ENCODE measurements around the gene RCBTB1. TPM values are rescaled to one million over a fixed set of nuclear protein-coding genes. Genes with fewer than 3 reads are reported as not detected.

Gene RCBTB1
- polyA plus RNA-seq, 1 donor = 17.4 TPM

DNA sequence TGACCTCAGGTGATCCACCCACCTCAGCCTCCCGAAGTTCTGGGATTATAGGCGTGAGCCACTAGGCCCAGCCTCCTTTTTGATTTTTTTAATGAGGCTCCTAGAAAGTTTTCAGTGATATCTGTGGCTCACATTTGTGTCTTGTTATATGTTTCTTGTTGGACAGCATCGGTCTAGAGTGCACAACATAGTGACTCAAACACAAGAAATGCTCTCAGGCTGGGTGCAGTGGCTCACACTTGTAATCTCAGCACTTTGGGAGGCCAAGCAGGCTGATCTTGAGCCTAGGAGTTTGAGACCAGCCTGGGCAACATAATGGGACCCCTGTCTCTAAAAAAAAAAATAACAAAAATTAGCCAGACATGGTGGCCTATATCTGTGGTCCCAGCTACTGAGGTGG, 81.4 kb downstream of the RCBTB1 start:
- no peak for DNase-seq

DNA sequence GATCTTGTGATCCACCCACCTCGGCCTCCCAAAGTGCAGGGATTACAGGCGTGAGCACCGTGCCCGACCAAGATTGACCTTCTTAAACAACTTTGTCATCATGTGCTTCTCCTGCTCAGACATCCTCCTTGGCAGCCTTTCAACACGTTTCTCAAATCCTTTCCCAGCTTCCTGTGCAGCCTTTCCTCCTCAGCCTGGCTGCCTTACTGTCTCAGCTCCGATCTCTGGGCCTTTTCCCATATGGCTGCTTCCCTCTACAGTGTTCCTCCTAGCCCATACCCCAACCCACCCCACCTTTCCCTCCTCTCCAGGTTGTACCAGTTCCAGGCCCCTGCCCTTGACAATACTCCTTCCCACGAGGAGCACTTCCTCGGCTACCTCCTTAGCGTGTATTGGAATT, 82.4 kb downstream of the RCBTB1 start:
- no peak for DNase-seq

DNA sequence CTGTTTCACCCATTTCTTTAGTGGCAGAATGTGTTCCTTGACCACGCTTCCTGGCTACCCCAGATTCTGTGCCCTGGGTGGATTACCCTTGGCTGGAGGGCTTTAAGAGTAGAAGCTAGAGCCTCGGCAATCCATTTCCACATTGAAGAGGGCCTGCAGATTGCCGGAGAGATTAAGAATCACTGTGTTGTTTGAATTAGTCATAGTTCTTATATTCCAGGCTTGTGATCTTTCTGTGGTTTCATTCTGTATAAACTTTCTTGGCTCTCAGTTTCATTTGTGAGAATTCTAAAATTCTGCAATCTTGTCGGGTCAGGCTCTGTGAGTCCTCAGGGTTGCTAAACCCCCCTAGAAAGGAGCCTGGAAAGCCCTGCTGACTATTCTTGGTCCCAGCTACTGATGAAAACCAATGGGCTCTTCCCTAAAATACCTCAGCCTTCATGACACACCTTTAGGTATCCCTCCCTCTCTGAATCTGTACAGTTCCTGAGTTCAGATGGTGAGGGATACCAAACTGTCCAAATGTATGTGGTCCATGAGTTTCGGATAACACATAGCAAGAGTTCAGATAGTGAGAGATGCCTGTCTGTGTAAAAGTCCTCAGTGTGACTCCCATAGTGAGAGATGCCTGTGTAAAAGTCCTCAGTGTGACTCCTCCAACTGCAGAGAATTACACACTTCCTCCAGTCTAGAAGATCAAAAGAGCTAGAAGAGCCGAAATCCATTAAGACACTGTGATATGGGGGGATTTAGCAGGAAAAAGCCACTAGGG, 85.3 kb downstream of the RCBTB1 start:
- no peak for DNase-seq

DNA sequence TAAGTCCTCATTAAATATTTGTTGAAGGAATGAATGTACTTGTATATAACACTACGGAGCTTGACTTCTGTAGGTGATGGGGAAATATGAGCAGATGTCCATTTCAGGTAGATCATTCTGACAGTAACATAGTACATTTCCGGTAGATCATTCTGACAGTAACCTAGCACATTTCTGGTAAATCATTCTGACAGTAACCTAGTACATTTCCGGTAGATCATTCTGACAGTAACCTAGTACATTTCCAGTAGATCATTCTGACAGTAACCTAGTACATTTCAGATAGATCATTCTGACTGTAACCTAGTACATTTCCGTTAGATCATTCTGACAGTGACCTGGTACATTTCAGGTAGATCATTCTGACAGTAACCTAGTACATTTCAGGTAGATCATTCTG, 87.2 kb downstream of the RCBTB1 start:
- no peak for DNase-seq

DNA sequence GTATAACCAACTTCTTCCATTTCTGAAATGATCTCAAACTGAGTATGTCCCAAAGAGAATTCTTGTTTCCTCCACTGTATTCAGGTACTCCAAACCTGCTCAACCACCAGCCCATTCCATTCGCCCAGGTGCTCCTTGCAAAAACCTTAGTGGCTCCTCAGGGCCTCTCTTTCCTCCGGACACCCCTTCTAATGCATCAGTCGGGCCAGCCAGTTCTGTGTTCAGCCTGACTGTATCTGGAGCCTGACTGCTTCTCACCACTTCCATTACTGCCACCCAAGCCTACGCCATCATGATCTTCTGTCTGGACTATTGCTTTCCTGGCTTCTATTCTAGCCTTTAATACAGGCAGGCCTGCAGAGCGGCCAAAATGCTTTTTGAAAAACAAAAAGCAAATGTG, 88.1 kb downstream of the RCBTB1 start:
- no peak for DNase-seq

DNA sequence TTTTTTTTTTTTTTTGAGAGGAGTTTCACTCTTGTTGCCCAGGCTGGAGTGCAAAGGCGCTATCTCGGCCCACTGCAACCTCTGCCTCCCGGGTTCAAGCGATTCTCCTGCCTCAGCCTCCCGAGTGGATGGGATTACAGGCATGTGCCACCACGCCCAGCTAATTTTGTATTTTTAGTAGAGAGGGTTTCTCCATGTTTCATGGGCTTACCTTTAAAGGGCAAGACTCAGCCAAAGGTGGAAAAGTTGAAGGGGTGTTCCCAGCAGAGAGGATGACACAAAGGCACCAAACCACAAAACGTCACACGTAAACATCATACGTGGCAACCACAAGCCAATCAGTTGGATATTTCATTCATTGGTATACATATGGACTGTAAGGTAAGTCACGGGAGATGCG, 88.5 kb downstream of the RCBTB1 start:
- peak; percentile 5 for DNase-seq

DNA sequence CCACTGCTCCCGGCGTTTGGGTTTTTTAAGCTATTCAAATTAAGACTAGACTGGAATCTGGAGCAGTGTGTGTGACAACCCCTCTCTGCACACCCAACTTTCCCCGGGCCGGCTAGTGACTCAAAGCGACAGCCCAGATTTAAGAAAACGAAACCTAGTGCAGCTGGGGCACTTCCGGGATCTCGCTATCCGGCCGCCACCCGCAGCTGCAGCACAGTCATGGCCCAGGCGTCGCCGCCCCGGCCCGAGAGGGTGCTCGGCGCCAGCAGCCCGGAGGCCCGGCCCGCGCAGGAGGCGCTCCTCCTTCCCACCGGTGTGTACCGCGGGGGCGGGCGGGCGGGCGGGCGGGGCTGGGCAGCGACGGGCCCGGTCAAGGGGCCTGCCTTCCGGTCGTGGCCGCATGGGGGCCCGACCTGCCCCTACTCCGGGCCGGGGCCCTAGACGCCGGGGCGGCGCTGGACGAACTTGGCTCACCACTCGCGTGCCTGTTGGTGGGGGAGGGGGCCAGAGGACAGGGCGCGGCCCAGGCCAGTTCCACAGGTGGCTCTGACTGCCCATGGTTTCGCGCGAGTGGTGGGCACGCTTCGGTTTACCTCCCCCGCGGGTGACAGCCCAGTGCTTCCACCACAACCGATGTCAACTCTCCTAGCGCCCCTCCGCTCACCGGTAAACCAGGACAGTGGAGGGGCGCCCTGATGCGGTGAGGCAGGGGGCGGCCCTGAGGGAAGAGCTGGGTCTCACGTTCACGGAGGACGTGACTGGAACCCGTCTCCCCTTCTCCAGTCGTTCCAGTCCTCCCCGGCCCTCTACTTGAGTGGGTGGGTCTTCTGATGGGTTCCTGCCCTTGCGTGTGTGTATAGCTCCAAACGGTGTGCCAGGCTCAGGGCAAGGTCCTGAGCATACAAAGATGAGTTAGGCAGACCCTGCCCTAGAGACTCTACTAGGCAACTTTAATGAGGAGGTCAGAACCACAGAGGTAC, 89.3 kb downstream of the RCBTB1 start, which contains the start of gene PHF11:
PHF11 (plus strand) TSS at position 171 of the 980 bp plus-strand sequence; CDS start at position 220, 49 bp downstream.
- peak; percentile 71 for DNase-seq

DNA sequence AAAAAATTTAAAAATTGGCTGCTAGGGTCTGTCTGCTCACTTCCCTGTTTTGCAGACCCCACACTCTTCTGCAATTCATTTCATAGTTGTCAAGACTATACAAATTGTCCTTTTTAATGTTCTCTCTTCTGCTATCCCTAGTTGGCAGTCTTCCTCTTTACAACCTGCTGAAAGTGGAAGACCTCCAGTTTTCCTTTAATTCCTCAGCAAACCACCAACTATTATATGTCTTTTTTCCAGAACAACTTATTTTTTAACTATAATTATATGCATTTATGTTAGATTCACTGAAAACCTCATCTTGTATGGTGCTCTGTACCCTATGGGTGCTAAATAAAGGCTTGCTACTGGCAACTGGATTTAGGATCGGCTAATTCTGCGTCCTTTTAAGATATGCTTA, 90.7 kb downstream of the RCBTB1 start:
- peak; percentile 6 for DNase-seq

DNA sequence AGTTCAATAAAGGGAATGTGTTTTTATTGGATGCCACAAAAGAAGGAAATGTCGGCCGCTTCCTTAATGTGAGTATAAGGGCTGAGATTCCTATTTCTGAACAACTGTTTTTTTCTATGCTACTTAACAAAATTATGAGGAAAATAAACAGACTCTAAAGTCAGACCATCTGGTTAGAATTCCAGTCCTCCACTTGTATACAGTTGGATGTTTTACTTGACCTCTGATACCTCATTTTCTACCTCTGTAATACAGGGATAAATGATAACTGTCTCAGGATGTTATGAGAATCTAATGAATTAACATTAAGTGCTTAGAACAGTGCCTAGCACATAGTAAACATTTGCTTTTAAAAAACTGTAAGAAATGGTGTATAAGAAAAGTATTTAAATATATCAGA, 96.8 kb downstream of the RCBTB1 start:
- DNase-seq = no peak

Other genes with a start within 250 kb of the RCBTB1 start
- 3.7 TPM for gene CAB39L, start 141.5 kb downstream of the RCBTB1 start, polyA plus RNA-seq (ENCODE audit: insufficient read length)
- gene SETDB2, start 141.3 kb downstream of the RCBTB1 start, polyA plus RNA-seq (ENCODE audit: insufficient read length) = 8.5 TPM
- 24.8 TPM for gene PHF11, start 89.6 kb downstream of the RCBTB1 start, polyA plus RNA-seq (ENCODE audit: insufficient read length)
- 0.37 TPM for gene ARL11, start 42.9 kb upstream of the RCBTB1 start, polyA plus RNA-seq (ENCODE audit: insufficient read length)
- 23.2 TPM for gene EBPL, start 105.9 kb upstream of the RCBTB1 start, polyA plus RNA-seq (ENCODE audit: insufficient read length)
- gene KPNA3, start 207.1 kb upstream of the RCBTB1 start, polyA plus RNA-seq (ENCODE audit: insufficient read length) = 37.4 TPM